Measurements from ENCODE around the gene DLX1. TPM values are rescaled to one million over a fixed set of nuclear protein-coding genes. Genes with fewer than 3 reads are reported as not detected.

Gene DLX1
- total and polyA plus RNA-seq, 2 of the 8 experiments (the other 6 are each of a cell fraction or from before 2014, with no cell fraction given): 0.11 TPM; not detected in 1

DNA sequence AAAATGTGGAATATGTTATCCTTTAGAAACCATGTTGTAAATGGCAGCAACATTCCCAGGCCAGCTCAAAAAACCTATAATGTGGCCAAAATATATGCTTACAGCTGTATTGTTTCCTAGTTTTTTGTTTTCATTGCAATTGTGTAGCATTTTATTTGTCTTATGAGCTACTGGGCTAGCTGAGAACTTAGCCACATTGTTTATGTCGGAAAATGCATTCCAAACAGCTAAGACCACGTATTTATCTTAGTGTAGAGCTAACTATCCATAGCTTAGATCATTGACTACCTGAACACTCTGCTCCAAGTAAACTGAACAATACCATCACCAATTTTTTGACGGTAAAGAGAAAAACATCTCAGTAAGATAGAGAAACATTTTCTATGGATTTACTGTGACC, 47.2 kb upstream of the DLX1 start (continued):
- TF ChIP-seq, protein P1, sequence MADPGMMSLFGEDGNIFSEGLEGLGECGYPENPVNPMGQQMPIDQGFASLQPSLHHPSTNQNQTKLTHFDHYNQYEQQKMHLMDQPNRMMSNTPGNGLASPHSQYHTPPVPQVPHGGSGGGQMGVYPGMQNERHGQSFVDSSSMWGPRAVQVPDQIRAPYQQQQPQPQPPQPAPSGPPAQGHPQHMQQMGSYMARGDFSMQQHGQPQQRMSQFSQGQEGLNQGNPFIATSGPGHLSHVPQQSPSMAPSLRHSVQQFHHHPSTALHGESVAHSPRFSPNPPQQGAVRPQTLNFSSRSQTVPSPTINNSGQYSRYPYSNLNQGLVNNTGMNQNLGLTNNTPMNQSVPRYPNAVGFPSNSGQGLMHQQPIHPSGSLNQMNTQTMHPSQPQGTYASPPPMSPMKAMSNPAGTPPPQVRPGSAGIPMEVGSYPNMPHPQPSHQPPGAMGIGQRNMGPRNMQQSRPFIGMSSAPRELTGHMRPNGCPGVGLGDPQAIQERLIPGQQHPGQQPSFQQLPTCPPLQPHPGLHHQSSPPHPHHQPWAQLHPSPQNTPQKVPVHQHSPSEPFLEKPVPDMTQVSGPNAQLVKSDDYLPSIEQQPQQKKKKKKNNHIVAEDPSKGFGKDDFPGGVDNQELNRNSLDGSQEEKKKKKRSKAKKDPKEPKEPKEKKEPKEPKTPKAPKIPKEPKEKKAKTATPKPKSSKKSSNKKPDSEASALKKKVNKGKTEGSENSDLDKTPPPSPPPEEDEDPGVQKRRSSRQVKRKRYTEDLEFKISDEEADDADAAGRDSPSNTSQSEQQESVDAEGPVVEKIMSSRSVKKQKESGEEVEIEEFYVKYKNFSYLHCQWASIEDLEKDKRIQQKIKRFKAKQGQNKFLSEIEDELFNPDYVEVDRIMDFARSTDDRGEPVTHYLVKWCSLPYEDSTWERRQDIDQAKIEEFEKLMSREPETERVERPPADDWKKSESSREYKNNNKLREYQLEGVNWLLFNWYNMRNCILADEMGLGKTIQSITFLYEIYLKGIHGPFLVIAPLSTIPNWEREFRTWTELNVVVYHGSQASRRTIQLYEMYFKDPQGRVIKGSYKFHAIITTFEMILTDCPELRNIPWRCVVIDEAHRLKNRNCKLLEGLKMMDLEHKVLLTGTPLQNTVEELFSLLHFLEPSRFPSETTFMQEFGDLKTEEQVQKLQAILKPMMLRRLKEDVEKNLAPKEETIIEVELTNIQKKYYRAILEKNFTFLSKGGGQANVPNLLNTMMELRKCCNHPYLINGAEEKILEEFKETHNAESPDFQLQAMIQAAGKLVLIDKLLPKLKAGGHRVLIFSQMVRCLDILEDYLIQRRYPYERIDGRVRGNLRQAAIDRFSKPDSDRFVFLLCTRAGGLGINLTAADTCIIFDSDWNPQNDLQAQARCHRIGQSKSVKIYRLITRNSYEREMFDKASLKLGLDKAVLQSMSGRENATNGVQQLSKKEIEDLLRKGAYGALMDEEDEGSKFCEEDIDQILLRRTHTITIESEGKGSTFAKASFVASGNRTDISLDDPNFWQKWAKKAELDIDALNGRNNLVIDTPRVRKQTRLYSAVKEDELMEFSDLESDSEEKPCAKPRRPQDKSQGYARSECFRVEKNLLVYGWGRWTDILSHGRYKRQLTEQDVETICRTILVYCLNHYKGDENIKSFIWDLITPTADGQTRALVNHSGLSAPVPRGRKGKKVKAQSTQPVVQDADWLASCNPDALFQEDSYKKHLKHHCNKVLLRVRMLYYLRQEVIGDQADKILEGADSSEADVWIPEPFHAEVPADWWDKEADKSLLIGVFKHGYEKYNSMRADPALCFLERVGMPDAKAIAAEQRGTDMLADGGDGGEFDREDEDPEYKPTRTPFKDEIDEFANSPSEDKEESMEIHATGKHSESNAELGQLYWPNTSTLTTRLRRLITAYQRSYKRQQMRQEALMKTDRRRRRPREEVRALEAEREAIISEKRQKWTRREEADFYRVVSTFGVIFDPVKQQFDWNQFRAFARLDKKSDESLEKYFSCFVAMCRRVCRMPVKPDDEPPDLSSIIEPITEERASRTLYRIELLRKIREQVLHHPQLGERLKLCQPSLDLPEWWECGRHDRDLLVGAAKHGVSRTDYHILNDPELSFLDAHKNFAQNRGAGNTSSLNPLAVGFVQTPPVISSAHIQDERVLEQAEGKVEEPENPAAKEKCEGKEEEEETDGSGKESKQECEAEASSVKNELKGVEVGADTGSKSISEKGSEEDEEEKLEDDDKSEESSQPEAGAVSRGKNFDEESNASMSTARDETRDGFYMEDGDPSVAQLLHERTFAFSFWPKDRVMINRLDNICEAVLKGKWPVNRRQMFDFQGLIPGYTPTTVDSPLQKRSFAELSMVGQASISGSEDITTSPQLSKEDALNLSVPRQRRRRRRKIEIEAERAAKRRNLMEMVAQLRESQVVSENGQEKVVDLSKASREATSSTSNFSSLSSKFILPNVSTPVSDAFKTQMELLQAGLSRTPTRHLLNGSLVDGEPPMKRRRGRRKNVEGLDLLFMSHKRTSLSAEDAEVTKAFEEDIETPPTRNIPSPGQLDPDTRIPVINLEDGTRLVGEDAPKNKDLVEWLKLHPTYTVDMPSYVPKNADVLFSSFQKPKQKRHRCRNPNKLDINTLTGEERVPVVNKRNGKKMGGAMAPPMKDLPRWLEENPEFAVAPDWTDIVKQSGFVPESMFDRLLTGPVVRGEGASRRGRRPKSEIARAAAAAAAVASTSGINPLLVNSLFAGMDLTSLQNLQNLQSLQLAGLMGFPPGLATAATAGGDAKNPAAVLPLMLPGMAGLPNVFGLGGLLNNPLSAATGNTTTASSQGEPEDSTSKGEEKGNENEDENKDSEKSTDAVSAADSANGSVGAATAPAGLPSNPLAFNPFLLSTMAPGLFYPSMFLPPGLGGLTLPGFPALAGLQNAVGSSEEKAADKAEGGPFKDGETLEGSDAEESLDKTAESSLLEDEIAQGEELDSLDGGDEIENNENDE (IDR thresholded peaks at IDR 0.05; ENCODE audit: insufficient replicate concordance, low read length): no peak
- no peak for TF ChIP-seq SIX5 (IDR thresholded peaks at IDR 0.05; ENCODE audit: low read depth, low read length)
- no peak for TF ChIP-seq ZNF274 (IDR thresholded peaks at IDR 0.05; ENCODE audit: borderline replicate concordance, extremely low read depth, low read length)
- TF ChIP-seq FOSL1 (IDR thresholded peaks at IDR 0.05; ENCODE audit: insufficient read depth, low read depth, low read length): no peak

Measured in H1 (cell line).